ENCODE data around the gene IGSF8.
A peak's percentile ranks its signal among the peaks of the same experiment; 100 is the strongest.

IGSF8 gene

DNA sequence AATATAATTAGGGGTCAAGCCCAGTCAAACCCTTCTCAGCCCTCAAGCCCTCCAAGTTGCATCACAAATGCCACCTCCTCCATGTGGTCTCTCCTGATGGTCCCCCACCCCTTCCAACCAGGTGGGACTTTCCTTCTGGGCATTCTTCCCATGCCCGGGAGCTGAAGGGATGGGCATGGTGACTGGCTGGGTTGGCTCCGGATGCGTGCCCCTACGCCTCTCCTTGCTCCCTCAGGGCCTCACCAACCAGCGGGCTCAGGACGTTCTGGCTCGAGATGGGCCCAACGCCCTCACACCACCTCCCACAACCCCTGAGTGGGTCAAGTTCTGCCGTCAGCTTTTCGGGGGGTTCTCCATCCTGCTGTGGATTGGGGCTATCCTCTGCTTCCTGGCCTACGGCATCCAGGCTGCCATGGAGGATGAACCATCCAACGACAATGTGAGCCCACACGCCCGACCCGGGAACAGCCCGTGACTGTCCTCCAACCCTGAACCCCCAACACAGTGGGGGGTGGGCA is 24.6 kb upstream of the IGSF8 start:
- no peak overlapping the region for H3K4me3 ChIP-seq (ENCODE audit: control insufficient read depth, low read depth, low read length)
- DNase-seq (ENCODE audit: low read depth): no peak
- TF ChIP-seq, protein P1, sequence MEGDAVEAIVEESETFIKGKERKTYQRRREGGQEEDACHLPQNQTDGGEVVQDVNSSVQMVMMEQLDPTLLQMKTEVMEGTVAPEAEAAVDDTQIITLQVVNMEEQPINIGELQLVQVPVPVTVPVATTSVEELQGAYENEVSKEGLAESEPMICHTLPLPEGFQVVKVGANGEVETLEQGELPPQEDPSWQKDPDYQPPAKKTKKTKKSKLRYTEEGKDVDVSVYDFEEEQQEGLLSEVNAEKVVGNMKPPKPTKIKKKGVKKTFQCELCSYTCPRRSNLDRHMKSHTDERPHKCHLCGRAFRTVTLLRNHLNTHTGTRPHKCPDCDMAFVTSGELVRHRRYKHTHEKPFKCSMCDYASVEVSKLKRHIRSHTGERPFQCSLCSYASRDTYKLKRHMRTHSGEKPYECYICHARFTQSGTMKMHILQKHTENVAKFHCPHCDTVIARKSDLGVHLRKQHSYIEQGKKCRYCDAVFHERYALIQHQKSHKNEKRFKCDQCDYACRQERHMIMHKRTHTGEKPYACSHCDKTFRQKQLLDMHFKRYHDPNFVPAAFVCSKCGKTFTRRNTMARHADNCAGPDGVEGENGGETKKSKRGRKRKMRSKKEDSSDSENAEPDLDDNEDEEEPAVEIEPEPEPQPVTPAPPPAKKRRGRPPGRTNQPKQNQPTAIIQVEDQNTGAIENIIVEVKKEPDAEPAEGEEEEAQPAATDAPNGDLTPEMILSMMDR (conservative IDR thresholded peaks at IDR 0.05; ENCODE audit: control insufficient read depth, insufficient read depth, low read depth, low read length): no peak

DNA sequence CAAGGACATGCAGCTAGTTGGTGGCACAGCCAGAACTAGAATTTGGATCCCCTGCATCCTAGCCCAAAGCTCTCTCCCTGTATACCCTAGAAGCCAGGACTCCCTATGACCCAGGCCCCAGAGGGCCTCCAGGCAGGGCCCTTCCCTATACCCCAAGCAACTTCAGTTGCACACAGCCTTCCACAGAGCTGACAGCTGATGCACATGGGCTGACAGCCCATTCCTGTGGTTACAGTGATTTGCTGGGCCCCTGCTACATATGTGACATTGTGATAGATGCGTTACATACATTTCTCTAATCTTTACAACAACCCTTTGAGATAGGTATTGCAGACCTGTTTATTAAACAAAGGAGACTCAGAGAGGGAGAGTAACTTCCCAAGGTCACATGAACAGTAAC is 23.0 kb upstream of the IGSF8 start:
- no peak for DNase-seq (ENCODE audit: low read depth)
- TF ChIP-seq, protein P1 (conservative IDR thresholded peaks at IDR 0.05; ENCODE audit: control insufficient read depth, insufficient read depth, low read depth, low read length): no peak

DNA sequence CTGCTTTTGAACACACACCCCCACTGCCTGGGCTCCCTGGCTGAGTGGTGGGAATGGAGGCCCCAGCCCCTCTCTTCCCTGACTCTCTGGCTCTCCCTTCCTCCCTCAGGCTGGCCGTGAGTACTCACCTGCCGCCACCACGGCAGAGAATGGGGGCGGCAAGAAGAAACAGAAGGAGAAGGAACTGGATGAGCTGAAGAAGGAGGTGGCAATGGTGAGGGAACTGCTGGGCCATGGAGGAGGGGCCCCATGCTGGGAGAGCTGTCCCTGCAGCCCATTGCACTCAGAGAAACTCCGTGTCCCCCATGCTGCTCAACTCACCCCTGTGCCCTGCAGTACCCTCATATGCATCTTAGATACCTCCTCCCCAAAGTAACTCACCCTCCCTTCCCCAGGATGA is 22.4 kb upstream of the IGSF8 start:
- TF ChIP-seq, protein P1 (conservative IDR thresholded peaks at IDR 0.05; ENCODE audit: control insufficient read depth, insufficient read depth, low read depth, low read length): no peak
- DNase-seq (ENCODE audit: low read depth): no peak
- no peak overlapping the region for H3K4me3 ChIP-seq (ENCODE audit: control insufficient read depth, low read depth, low read length)

More for the DNA sequence above, 23.0 kb upstream of the IGSF8 start:
- no peak overlapping the region for H3K4me3 ChIP-seq (ENCODE audit: control insufficient read depth, low read depth, low read length)

DNA sequence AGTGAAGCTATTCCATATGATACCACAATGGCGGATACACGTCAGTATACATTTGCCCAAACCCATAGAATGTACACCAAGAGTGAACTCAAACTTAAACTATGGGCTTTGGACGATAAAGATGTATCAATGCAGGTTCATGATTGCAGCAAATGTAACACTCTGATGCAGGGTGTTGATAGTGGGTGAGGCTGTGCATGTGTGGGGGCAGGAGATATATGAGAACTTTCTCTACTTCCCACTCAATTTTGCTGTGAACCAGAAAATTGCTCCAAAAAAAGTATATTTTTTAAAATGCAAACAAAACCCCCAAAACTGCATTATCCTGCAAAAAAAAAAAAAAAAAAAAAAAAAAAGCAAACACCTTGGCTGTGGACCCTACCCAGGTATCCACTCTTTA is 20.5 kb upstream of the IGSF8 start:
- no peak overlapping the region for H3K4me3 ChIP-seq (ENCODE audit: control insufficient read depth, low read depth, low read length)
- no peak for DNase-seq (ENCODE audit: low read depth)
- TF ChIP-seq, protein P1 (conservative IDR thresholded peaks at IDR 0.05; ENCODE audit: control insufficient read depth, insufficient read depth, low read depth, low read length): no peak

DNA sequence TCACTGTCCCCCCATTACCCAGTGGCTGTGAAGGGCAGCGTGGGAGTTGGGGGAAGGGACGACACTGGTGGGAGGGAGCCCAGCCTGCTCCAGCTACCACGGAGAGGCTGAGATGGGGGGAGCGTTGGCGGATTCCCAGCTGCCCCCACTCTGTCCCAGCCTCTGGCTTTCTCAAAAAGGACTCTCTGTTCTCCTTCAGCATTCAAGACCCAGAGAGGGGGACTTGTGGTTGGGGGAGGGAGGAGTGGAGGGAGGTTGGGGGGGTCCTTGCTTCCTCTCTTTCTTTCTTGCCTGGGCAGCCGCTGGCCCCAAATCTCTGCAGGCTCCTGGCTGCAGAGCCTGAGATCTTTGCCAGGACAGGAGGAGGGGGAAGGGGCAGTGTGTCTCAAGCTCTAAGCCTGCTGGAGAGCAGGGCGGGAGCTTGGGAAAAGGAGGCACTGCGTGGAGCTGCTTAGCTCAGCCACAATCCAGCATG is 19.3 kb upstream of the IGSF8 start:
- H3K4me3 ChIP-seq (ENCODE audit: control insufficient read depth, low read depth, low read length): no peak overlapping the region
- DNase-seq (ENCODE audit: low read depth): peak; percentile 29
- TF ChIP-seq, protein P1 (conservative IDR thresholded peaks at IDR 0.05; ENCODE audit: control insufficient read depth, insufficient read depth, low read depth, low read length): no peak

DNA sequence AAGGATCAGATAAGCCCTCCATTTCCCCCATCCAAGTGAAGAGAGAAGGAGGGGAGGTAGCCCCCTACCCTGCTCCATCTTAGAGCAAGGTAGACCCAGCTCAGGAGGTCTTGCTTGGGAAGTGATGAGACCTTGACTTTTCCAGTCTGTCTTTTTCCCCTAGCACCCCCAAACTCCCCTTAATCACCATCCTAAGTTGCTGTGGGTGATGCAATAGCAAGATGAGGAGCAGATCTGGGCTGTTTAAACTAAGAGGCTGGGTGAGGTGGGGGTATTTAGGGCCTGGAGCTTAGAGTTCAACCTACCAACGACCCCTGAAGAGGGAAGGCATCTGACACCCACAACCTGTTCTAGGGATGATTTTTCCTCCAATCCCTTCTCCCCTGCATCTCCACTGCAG is 18.9 kb upstream of the IGSF8 start:
- H3K4me3 ChIP-seq (ENCODE audit: control insufficient read depth, low read depth, low read length): no peak overlapping the region
- TF ChIP-seq, protein P1 (conservative IDR thresholded peaks at IDR 0.05; ENCODE audit: control insufficient read depth, insufficient read depth, low read depth, low read length): no peak
- DNase-seq (ENCODE audit: low read depth): no peak
